Heart left ventricle (tissue), 13 donors: Measurements from ENCODE around the gene STRBP.

Experiments used
- CTCF ChIP-seq, 12 donors: fragments of 200-600 bp; sonication (generic) in 4 of 12; IDR thresholded peaks; one replicate each; pipeline versions ENCODE4 v1.5.0 to v1.8.0; 2018 to 2022; ENCODE audit warnings: antibody characterized with exemption in 12 of 12, mild to moderate bottlenecking in 5 of 12
- POLR2A ChIP-seq, 2 donors: fragments of 450-650 bp; IDR thresholded peaks; one replicate each; pipeline ENCODE4 v1.6.1; 2017; ENCODE audit warnings: antibody characterized with exemption in 2 of 2, mild to moderate bottlenecking in 2 of 2, moderate library complexity in 2 of 2
- donor health status: ischemic (EF 13 %, LVEDD 7.1; RV severe dilation, severe dysfunction).
- donor health status: DM: no; HTN: yes; CAD: no.
- donor health status: DM: no; HTN: no; CAD: no.
- donor health status: ischemic (EF 25% LVEDD 6.9; RV normal size, moderate dysfunction).
- donor health status: ischemic (EF 25% LVEDD 5.7; RV mildly dilated, moderate dysfunction).
- donor health status: ischemic (EF 35%, LVEDD 5.7; RV mildly dilated, moderate dysfunction).
- donor health status: nonischemic (EF 11% LVEDD 7.7; RV severe dilation, severe dysfunction).
- donor health status: DM: yes; HTN: yes; CAD: no.
- donor health status: PGD.
- donor health status: ischemic (EF 29% LVEDD 5.4; RV normal size, mild dysfunction).
- donor health status: nonischemic (EF 23%, LVEDD 6.1; RV moderate dilation, normal function).

DNA sequence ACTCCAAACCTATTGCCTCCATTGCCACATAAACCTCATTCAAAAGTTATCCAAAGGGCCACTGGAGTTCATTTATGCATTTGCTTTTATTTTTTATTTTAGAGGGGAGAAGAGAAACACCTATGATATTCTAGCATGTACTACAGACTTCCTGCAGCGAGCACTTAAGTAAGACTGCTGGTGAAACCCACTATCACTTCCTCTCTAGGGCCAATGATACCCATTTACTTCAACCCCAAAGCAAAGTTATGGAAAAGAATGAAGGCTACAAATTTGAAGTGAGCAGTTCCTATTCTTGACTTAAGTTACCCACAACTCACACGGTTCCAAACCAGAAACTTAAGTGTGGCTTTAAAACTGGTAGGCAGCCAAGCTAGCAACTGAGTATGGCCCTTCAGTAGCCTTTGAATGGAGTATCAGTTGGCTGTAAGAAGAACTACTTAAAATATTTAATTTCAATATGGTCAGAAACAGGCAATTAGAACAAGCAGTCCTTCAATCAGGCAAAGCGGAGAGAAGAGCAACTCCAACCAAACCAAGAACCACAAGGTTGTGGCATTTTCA is 140.8 kb downstream of the STRBP start:
- TF ChIP-seq POLR2A (IDR thresholded peaks at IDR 0.05) (no peak), CTCF (IDR thresholded peaks at IDR 0.05) (no peak)
